Hepatocyte (in vitro differentiated cells): ENCODE measurements around the gene TWF2.

Source experiments
- EZH2 ChIP-seq: fragments of 200-600 bp; sonication (generic); IDR thresholded peaks from 2 replicates; pipeline ENCODE4 v1.6.1; 2016; ENCODE audit warnings: antibody characterized with exemption, mild to moderate bottlenecking, borderline replicate concordance
- EZH2phosphoT487 ChIP-seq: fragments of 200-600 bp; sonication (generic); IDR thresholded peaks from one replicate; pipeline ENCODE4 v1.6.1; 2018; ENCODE audit warnings: antibody characterized with exemption, mild to moderate bottlenecking, low read depth, moderate library complexity; ENCODE audit not compliant: unreplicated experiment, severe bottlenecking
- TF ChIP-seq, protein P1 (sequence below): fragments of 200-600 bp; sonication (generic); IDR thresholded peaks from 2 replicates; pipeline ENCODE4 v1.5.1; 2016; ENCODE audit warnings: antibody characterized with exemption, mild to moderate bottlenecking; ENCODE audit not compliant: poor library complexity

DNA sequence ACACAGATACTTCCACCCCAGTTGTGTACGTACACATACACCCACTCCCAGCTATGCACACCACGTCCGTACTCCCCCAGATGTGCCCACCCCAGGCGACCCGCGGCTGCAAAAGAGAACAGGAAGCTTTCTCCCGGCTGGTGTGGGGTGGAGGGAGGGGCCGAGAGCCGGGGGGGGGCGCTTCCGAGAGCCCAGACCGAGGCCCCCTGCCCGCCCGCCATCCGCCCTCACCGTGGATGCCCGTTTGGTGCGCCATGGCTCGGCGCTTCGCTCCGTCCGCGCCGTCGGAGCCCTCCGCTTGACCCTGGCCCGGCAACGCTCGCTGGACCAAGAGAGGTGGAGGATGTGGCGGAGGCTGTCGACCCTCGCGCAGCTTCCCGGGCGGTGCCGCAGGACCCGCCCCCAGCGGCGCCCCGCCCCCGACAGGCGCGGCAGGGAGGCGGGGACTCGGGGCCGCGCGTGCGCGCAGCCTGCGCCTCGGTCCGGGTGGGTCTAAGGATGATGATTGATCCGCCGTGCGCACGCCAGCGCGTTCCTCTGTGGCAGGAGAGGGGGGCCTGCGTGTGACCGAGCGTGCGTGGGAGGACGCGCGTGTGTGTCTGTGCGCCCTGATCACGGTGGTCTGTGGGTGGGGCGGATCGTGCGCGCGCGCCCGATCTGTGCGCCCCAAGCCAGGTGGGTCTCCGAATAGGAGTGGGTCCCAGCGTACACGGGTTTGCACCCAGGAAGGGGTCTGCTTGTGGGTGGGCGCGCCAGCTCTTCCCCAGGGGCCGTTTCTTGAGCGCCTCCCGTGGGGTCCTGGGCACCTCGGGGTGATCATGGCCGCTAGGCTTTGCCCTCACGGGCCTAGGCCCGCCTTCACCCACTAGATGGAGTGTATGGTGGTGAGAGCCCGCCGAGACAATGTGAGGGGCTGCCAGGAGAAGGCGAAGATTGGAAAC lies at the start of gene TWF2:
- TF ChIP-seq EZH2 (no peak), EZH2phosphoT487 (no peak)
- TF ChIP-seq, protein P1, sequence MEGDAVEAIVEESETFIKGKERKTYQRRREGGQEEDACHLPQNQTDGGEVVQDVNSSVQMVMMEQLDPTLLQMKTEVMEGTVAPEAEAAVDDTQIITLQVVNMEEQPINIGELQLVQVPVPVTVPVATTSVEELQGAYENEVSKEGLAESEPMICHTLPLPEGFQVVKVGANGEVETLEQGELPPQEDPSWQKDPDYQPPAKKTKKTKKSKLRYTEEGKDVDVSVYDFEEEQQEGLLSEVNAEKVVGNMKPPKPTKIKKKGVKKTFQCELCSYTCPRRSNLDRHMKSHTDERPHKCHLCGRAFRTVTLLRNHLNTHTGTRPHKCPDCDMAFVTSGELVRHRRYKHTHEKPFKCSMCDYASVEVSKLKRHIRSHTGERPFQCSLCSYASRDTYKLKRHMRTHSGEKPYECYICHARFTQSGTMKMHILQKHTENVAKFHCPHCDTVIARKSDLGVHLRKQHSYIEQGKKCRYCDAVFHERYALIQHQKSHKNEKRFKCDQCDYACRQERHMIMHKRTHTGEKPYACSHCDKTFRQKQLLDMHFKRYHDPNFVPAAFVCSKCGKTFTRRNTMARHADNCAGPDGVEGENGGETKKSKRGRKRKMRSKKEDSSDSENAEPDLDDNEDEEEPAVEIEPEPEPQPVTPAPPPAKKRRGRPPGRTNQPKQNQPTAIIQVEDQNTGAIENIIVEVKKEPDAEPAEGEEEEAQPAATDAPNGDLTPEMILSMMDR, result peak; percentile 35
